WTC11 (cell line): ENCODE measurements around the gene PDCD1LG2. TPM values are rescaled to one million over a fixed set of nuclear protein-coding genes. Genes with fewer than 3 reads are reported as not detected.

Source experiments
- ATAC-seq: fragments of 200-7000 bp; cut with Tn5 transposase; 2 replicates; pipeline ENCODE4 v1.10.0; 2021; ENCODE audit warnings: mild to moderate bottlenecking, moderate library complexity
- CTCF ChIA-PET: fragments of 300-600 bp; sonication (Branson Sonifier 250); formaldehyde crosslinking; loops from one replicate; lab custom pipeline; 2021; ENCODE audit warnings: antibody characterized with exemption; lab: Charles Lee
- POLR2A ChIA-PET: fragments of 350-600 bp; sonication (Branson Sonifier 250); formaldehyde crosslinking; loops from one replicate; lab custom pipeline; 2021; ENCODE audit warnings: antibody characterized with exemption; lab: Charles Lee
- DNase-seq: peaks from one replicate; pipeline ENCODE4 v3.0.0; 2021; ENCODE audit warnings: low spot score
- H3K27ac Mint-ChIP-seq: 2 replicates; pipeline ENCODE4 v1.8.0; 2021; ENCODE audit warnings: mixed read lengths
- H3K27me3 Mint-ChIP-seq: 2 replicates; pipeline ENCODE4 v1.8.0; 2021; ENCODE audit warnings: low read depth, mild to moderate bottlenecking, moderate library complexity, mixed read lengths
- H3K36me3 Mint-ChIP-seq: 2 replicates; pipeline ENCODE4 v1.8.0; 2021; ENCODE audit warnings: mixed read lengths
- H3K4me1 Mint-ChIP-seq: 2 replicates; pipeline ENCODE4 v1.8.0; 2022; ENCODE audit warnings: mixed read lengths
- H3K4me3 Mint-ChIP-seq: 2 replicates; pipeline ENCODE4 v1.8.0; 2021; ENCODE audit warnings: mild to moderate bottlenecking, moderate library complexity, mixed read lengths
- H3K9me3 Mint-ChIP-seq: 2 replicates; pipeline ENCODE4 v1.8.0; 2021; ENCODE audit warnings: mixed read lengths
- ATF3 ChIP-seq: sonication (generic); formaldehyde crosslinking; conservative IDR thresholded peaks from 2 replicates; pipeline ENCODE4 v1.8.1; 2022; ENCODE audit warnings: mild to moderate bottlenecking, missing genetic modification reagents
- FOXJ3 ChIP-seq: sonication (generic); formaldehyde crosslinking; IDR thresholded peaks from 2 replicates; pipeline ENCODE4 v1.9.0; 2021; ENCODE audit warnings: missing genetic modification reagents, mild to moderate bottlenecking, borderline replicate concordance
- FOXP1 ChIP-seq: sonication (generic); formaldehyde crosslinking; IDR thresholded peaks from 2 replicates; pipeline ENCODE4 v1.8.0; 2022; ENCODE audit warnings: missing genetic modification reagents, mild to moderate bottlenecking, moderate library complexity, borderline replicate concordance
- IRF1 ChIP-seq: sonication (generic); formaldehyde crosslinking; IDR thresholded peaks from 2 replicates; pipeline ENCODE4 v1.8.0; 2023; ENCODE audit warnings: missing genetic modification reagents
- IRF2 ChIP-seq: sonication (generic); formaldehyde crosslinking; IDR thresholded peaks from 2 replicates; pipeline ENCODE4 v1.8.0; 2022; ENCODE audit warnings: low read depth, missing genetic modification reagents, borderline replicate concordance
- JUN ChIP-seq: sonication (generic); formaldehyde crosslinking; IDR thresholded peaks from 2 replicates; pipeline ENCODE4 v1.8.0; 2023; ENCODE audit warnings: mild to moderate bottlenecking, missing genetic modification reagents
- NR2C2 ChIP-seq: sonication (generic); formaldehyde crosslinking; IDR thresholded peaks from 2 replicates; pipeline ENCODE4 v1.8.0; 2022; ENCODE audit warnings: mild to moderate bottlenecking, missing genetic modification reagents
- NR3C1 ChIP-seq: sonication (generic); formaldehyde crosslinking; conservative IDR thresholded peaks from 2 replicates; pipeline ENCODE4 v1.8.1; 2023; ENCODE audit warnings: low read depth, mild to moderate bottlenecking, missing genetic modification reagents
- PRDM15 ChIP-seq: sonication (generic); formaldehyde crosslinking; IDR thresholded peaks from 2 replicates; pipeline ENCODE4 v1.8.0; 2022; ENCODE audit warnings: missing genetic modification reagents
- PRRX2 ChIP-seq: fragments of 250-450 bp; sonication (Bioruptor Pico); IDR thresholded peaks from 2 replicates; pipeline ENCODE4 v1.8.0; 2021; ENCODE audit warnings: mild to moderate bottlenecking
- SMAD3 ChIP-seq: sonication (generic); formaldehyde crosslinking; IDR thresholded peaks from 2 replicates; pipeline ENCODE4 v1.8.0; 2022; ENCODE audit warnings: missing genetic modification reagents, mild to moderate bottlenecking, borderline replicate concordance
- TCF7 ChIP-seq: sonication (generic); formaldehyde crosslinking; IDR thresholded peaks from 2 replicates; pipeline ENCODE4 v1.8.0; 2022; ENCODE audit warnings: mild to moderate bottlenecking, low read depth, missing genetic modification reagents, moderate library complexity
- TEAD1 ChIP-seq: sonication (generic); formaldehyde crosslinking; IDR thresholded peaks from 2 replicates; pipeline ENCODE4 v1.8.0; 2022; ENCODE audit warnings: mild to moderate bottlenecking, missing genetic modification reagents
- ZNF121 ChIP-seq: sonication (generic); formaldehyde crosslinking; IDR thresholded peaks from 2 replicates; pipeline ENCODE4 v1.8.0; 2023; ENCODE audit warnings: missing genetic modification reagents
- ZNF396 ChIP-seq: fragments of 250-450 bp; sonication (Bioruptor Pico); IDR thresholded peaks from 2 replicates; pipeline ENCODE4 v1.8.0; 2021; ENCODE audit warnings: mild to moderate bottlenecking, moderate library complexity, borderline replicate concordance
- total RNA-seq: library from RNA; stranded (reverse); gene quantifications from 3 replicates; pipeline ENCODE4 v1.2.3, GENCODE V29; 2021
- TF ChIP-seq, protein P1 (sequence below): sonication (generic); formaldehyde crosslinking; IDR thresholded peaks from 2 replicates; pipeline ENCODE4 v1.8.1; 2022; ENCODE audit warnings: low read depth, mild to moderate bottlenecking, moderate library complexity, missing genetic modification reagents, borderline replicate concordance
- TF ChIP-seq, protein P2 (sequence below): sonication (generic); formaldehyde crosslinking; IDR thresholded peaks from 2 replicates; pipeline ENCODE4 v1.8.1; 2023; ENCODE audit warnings: mild to moderate bottlenecking, moderate library complexity, missing genetic modification reagents
- TF ChIP-seq, protein P3 (sequence below): fragments of 250-450 bp; sonication (Bioruptor Pico); IDR thresholded peaks from 2 replicates; pipeline ENCODE4 v1.9.0; 2021; ENCODE audit warnings: mild to moderate bottlenecking

Gene PDCD1LG2
- total RNA-seq, 1 experiment from 2014 or later: not detected

DNA sequence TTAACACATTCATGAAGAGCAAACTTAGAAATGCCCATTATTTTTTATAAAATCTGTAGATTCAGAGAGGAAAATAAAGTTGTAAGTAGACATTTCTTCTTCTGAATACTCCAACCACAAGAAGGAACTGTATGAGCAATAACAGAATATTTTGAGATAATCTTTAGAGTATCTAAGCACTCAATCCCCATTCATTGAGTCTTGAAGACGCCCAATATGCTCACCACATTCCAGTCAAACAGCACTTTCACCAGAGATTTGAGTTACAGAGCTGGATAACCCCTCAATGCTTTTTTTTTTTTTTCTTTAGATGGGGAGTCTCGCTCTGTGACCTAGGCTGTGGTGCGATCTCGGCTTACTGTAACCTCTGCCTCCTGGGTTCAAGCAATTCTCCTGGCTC lies 103.9 kb downstream of the PDCD1LG2 start (continued):
- no peak for TF ChIP-seq PRDM15
- TF ChIP-seq, protein P1, sequence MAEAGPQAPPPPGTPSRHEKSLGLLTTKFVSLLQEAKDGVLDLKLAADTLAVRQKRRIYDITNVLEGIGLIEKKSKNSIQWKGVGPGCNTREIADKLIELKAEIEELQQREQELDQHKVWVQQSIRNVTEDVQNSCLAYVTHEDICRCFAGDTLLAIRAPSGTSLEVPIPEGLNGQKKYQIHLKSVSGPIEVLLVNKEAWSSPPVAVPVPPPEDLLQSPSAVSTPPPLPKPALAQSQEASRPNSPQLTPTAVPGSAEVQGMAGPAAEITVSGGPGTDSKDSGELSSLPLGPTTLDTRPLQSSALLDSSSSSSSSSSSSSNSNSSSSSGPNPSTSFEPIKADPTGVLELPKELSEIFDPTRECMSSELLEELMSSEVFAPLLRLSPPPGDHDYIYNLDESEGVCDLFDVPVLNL (CRISPR knock-in tag): no peak
- TF ChIP-seq IRF1: no peak
- TF ChIP-seq, protein P2, sequence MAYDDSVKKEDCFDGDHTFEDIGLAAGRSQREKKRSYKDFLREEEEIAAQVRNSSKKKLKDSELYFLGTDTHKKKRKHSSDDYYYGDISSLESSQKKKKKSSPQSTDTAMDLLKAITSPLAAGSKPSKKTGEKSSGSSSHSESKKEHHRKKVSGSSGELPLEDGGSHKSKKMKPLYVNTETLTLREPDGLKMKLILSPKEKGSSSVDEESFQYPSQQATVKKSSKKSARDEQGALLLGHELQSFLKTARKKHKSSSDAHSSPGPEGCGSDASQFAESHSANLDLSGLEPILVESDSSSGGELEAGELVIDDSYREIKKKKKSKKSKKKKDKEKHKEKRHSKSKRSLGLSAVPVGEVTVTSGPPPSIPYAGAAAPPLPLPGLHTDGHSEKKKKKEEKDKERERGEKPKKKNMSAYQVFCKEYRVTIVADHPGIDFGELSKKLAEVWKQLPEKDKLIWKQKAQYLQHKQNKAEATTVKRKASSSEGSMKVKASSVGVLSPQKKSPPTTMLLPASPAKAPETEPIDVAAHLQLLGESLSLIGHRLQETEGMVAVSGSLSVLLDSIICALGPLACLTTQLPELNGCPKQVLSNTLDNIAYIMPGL: no peak
- TF ChIP-seq ZNF396 (CRISPR knock-in tag): no peak
- no peak for TF ChIP-seq NR3C1 (CRISPR knock-in tag)
- TF ChIP-seq FOXP1 (CRISPR knock-in tag): no peak

- CTCF ChIA-PET: interaction anchor here (1.7 kb wide), 1 partner anchor 15 kb away, joined by 4 read pairs; no protein-coding TSS in a partner anchor
- peak; percentile 51 for ATAC-seq
- no peaks in the 10 kb centered on the region for H3K9me3 Mint-ChIP-seq
These were observed 104.7 kb downstream of the PDCD1LG2 start for GRCh38 chr9:5614985-5615384.

More at GRCh38 chr9:5614985-5615384, 104.7 kb downstream of the PDCD1LG2 start:
- no peak for DNase-seq
- Mint-ChIP-seq H3K27ac (no peak overlapping the region), H3K36me3 (no peaks in the 10 kb centered on the region), H3K27me3 (no peaks in the 10 kb centered on the region), H3K4me3 (no peak overlapping the region), H3K4me1 (peaks cover 9% of the 10 kb centered on the region)
- POLR2A ChIA-PET: interaction anchor here (1.0 kb wide), 1 partner anchor 14 kb away, joined by 3 read pairs; the partner anchor contains the start of gene RIC1
- TF ChIP-seq IRF2 (no peak), JUN (no peak), TEAD1 (CRISPR knock-in tag) (no peak), FOXJ3 (CRISPR knock-in tag) (no peak), ZNF121 (CRISPR knock-in tag) (no peak), TCF7 (no peak), ATF3 (CRISPR knock-in tag) (no peak), SMAD3 (CRISPR knock-in tag) (no peak), PRRX2 (CRISPR knock-in tag) (no peak), NR2C2 (no peak), FOXP1 (CRISPR knock-in tag) (no peak)
- TF ChIP-seq, protein P3, sequence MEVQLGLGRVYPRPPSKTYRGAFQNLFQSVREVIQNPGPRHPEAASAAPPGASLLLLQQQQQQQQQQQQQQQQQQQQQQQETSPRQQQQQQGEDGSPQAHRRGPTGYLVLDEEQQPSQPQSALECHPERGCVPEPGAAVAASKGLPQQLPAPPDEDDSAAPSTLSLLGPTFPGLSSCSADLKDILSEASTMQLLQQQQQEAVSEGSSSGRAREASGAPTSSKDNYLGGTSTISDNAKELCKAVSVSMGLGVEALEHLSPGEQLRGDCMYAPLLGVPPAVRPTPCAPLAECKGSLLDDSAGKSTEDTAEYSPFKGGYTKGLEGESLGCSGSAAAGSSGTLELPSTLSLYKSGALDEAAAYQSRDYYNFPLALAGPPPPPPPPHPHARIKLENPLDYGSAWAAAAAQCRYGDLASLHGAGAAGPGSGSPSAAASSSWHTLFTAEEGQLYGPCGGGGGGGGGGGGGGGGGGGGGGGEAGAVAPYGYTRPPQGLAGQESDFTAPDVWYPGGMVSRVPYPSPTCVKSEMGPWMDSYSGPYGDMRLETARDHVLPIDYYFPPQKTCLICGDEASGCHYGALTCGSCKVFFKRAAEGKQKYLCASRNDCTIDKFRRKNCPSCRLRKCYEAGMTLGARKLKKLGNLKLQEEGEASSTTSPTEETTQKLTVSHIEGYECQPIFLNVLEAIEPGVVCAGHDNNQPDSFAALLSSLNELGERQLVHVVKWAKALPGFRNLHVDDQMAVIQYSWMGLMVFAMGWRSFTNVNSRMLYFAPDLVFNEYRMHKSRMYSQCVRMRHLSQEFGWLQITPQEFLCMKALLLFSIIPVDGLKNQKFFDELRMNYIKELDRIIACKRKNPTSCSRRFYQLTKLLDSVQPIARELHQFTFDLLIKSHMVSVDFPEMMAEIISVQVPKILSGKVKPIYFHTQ (CRISPR knock-in tag): no peak
